Ascending aorta (tissue), 2 donors: ENCODE results near the gene MEOX2. TPM values are rescaled to one million over a fixed set of nuclear protein-coding genes. Genes with fewer than 3 reads are reported as not detected.

Experiments used
- DNase-seq, 2 donors: peaks; one replicate each; pipeline ENCODE4 v3.0.0-alpha.2; 2019; ENCODE audit warnings: low spot score in 2 of 2
- H3K27ac ChIP-seq, 2 donors: fragments of 200-600 bp; sonication (generic); one replicate each; pipeline ENCODE4 v1.5.1; 2016 to 2017; ENCODE audit warnings: mild to moderate bottlenecking in 1 of 2
- H3K27me3 ChIP-seq: fragments of 200-600 bp; sonication (generic); one replicate; pipeline ENCODE4 v1.5.1; 2017
- H3K36me3 ChIP-seq, 2 donors: fragments of 200-600 bp; sonication (generic); one replicate each; pipeline ENCODE4 v1.5.1; 2016
- H3K4me1 ChIP-seq, 2 donors: fragments of 200-600 bp; sonication (generic); one replicate each; pipeline ENCODE4 v1.5.1; 2016 to 2017; ENCODE audit warnings: mild to moderate bottlenecking in 1 of 2
- H3K4me3 ChIP-seq, 2 donors: fragments of 200-600 bp; sonication (generic); one replicate each; pipeline ENCODE4 v1.5.1; 2016 to 2017; ENCODE audit warnings: mild to moderate bottlenecking in 1 of 2
- H3K9me3 ChIP-seq, 2 donors: fragments of 200-600 bp; sonication (generic); one replicate each; pipeline ENCODE4 v1.5.1; 2016
- CTCF ChIP-seq, 3 experiments: fragments of 200-600 bp in 2 of 3; fragments of 450-650 bp in 1 of 3; sonication (generic) in 2 of 3; IDR thresholded peaks; one replicate each; pipeline ENCODE4 v1.5.1; 2016 to 2019; ENCODE audit warnings: antibody characterized with exemption in 3 of 3, mild to moderate bottlenecking in 1 of 3, moderate library complexity in 1 of 3
- intact Hi-C: fragments of 100-400 bp; cut with DNase I; formaldehyde crosslinking; loops from one replicate; pipeline ENCODE4 v1.15.1; 2023
- total RNA-seq: library from RNA; depleted of rRNA; stranded (reverse); fragments of >200 nt; gene quantifications from one replicate; pipeline ENCODE4 v1.1.0, GENCODE V29; 2016

The MEOX2 gene
- total RNA-seq, 1 donor from 2014 or later: 35.0 TPM

DNA sequence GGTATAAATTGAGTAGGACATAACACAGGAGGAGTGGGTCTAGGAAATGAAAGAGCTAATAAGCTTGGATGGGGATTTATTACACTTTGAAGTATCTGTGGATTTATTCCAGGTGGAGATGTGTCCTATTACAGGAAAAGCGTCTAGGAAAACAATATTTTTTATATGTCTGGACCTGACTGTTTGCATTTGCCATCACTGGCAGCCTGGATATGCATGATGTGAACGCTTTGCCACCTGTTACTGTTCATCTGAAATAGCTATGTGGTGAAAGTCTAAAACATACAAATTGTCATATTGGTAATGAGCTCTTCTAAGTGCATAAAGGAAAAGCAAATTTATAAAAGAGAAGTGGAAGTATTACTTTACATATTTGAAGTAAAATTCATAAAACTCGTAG lies 93.1 kb downstream of the MEOX2 start:
- H3K4me1 ChIP-seq: no peaks in the 10 kb centered on the region
- intact Hi-C loops: no loop called here
- H3K27ac ChIP-seq: no peak overlapping the region
- no peaks in the 10 kb centered on the region for H3K27me3 ChIP-seq
- H3K4me3 ChIP-seq: no peak overlapping the region
- TF ChIP-seq CTCF (IDR thresholded peaks at IDR 0.05): no peak
- DNase-seq: no peak
- H3K36me3 ChIP-seq: no peaks in the 10 kb centered on the region
- H3K9me3 ChIP-seq: no peaks in the 10 kb centered on the region

DNA sequence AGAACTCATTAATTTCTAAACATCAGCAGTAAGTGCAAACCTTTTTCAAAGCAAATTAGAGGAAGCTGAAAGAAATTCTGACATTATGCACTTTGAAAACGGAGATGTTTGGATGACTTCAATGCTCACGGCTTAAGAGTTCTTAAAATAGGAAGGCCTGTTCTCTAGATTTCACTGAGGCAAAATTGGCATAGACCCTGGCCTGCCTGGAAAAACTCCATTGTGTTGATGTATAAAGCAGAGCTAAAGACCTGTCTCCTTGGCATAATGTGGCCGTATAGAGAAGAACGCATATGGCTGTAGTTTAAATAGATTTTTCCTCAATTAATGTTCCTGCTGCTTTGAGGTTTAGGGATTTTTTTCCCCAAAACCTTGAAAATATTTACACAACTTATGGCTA lies 100.2 kb downstream of the MEOX2 start:
- Histone ChIP-seq H3K36me3 (no peaks in the 10 kb centered on the region), H3K27me3 (no peaks in the 10 kb centered on the region), H3K9me3 (no peaks in the 10 kb centered on the region), H3K4me1 (no peaks in the 10 kb centered on the region), H3K4me3 (no peak overlapping the region), H3K27ac (no peak overlapping the region)
- TF ChIP-seq CTCF (IDR thresholded peaks at IDR 0.05): no peak
- intact Hi-C loops: no loop called here
- no peak for DNase-seq

DNA sequence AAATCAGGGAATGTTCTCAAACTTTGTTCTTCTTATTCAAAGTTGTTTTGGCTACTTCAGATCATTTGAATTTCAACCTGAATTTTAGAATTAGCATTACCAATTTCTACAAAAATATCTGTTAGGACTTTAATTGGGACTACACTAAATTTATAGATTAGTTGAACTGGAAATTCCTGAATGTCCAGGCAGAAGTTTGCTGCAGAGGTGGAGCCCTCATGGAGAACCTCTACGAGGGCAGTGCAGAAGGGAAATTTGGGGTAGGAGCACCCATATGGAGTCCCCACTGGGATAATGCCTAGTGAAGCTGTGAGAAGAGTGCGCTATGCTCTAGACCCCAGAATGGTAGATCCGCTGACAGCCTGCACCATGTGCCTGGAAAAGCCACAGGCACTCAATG lies 101.9 kb downstream of the MEOX2 start:
- Histone ChIP-seq H3K4me1 (no peaks in the 10 kb centered on the region), H3K27ac (no peak overlapping the region), H3K36me3 (no peaks in the 10 kb centered on the region), H3K9me3 (no peaks in the 10 kb centered on the region), H3K4me3 (no peak overlapping the region), H3K27me3 (no peaks in the 10 kb centered on the region)
- intact Hi-C loops: no loop called here
- TF ChIP-seq CTCF (IDR thresholded peaks at IDR 0.05): no peak
- no peak for DNase-seq

DNA sequence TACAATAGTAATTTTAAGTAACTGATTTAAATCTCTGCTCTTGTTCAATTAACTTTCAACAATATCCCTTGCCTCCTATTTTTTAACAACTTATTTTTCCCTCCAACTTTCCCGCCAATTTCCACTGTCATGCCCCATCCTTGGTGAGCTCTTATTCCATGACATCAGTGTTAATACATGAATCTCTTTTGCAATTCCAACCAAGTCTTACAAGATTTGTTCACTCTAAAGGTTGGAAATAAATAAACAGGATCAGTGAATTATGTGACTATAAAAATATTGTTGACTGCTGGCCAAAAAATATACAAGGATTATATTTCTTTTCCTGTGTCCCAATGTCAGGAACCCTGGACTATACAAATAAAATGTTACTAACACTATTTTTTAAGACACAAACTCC lies 103.7 kb downstream of the MEOX2 start:
- Histone ChIP-seq H3K27ac (no peak overlapping the region), H3K9me3 (no peaks in the 10 kb centered on the region)
- no peak for TF ChIP-seq CTCF (IDR thresholded peaks at IDR 0.05)

DNA sequence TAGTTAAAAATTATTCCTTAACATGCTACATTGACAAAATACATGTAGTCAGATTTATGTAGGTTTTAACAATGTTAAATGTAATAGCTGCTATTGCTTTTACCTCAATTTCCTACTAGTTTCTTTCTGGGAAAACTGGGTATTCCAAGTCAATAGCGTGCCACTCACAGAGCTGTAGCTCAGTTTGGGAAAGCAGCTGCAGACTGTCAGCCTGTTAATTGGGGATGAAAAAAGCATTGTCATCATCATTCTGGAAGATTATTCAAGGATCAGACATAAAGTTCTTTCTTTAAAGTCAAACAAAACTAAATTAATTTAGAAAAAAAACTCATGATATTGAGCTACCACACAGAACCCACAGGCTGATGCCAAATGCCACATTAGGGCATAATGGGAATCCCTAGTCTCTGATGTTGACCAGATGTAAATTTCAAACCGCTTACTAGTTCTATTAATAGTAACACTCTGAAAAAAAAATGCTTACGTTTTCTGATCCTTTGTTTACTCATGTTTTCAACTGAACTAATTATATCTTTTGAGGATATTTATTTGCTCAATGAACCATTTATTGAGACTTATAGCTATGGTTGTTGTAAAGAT lies 105.0 kb downstream of the MEOX2 start:
- no peak overlapping the region for H3K27ac ChIP-seq
- TF ChIP-seq CTCF (IDR thresholded peaks at IDR 0.05): no peak

More for the DNA sequence above, 103.7 kb downstream of the MEOX2 start:
- intact Hi-C loops: no loop called here
- no peak for DNase-seq
- Histone ChIP-seq H3K4me1 (no peaks in the 10 kb centered on the region), H3K27me3 (no peaks in the 10 kb centered on the region), H3K36me3 (no peaks in the 10 kb centered on the region), H3K4me3 (no peak overlapping the region)

More for the DNA sequence above, 105.0 kb downstream of the MEOX2 start:
- H3K4me1 ChIP-seq: no peaks in the 10 kb centered on the region
- H3K36me3 ChIP-seq: no peaks in the 10 kb centered on the region
- DNase-seq: no peak
- H3K27me3 ChIP-seq: no peaks in the 10 kb centered on the region
- intact Hi-C loops: no loop called here
- H3K9me3 ChIP-seq: no peaks in the 10 kb centered on the region
- H3K4me3 ChIP-seq: no peak overlapping the region
